ENCODE measurements around the gene TMEM245.
"Not testable (repeated sequence)": the region's sequence is repeated elsewhere in the genome, so short reads cannot be mapped to it uniquely, and the experiment has no call there.

TMEM245 gene

DNA sequence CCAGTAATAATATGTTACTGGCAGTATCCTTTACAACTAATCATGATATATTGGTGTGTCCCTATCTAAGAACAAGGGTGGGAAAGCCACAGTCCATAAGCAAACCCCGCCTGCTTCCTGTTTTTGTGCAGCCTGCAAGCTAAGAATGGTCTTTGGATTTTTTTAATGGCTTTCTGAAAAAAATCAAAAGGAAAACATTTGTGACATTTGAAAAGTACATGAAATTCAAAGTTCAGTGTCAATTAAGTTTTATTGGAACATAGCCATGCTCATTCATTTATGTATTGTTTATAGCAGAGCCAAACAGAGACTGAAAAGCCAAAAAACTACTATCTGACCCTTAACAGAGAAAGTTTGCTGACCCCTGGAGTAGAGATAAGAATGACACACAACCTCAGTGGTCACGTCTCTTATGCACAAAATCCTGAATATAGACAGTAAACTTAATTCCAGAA lies 12.8 kb upstream of the TMEM245 start:
- DNase-seq: no peak

GRCh38 chr9:109129470-109130197 lies 9.9 kb upstream of the TMEM245 start:
- no peak for DNase-seq

- not testable (repeated sequence) for DNase-seq
These were observed 6.9 kb upstream of the TMEM245 start for GRCh38 chr9:109126671-109127070.

- no peak for DNase-seq
These were observed 4.4 kb upstream of the TMEM245 start for GRCh38 chr9:109124121-109124520.

GRCh38 chr9:109122726-109123621 lies 3.2 kb upstream of the TMEM245 start:
- no peak for DNase-seq

DNA sequence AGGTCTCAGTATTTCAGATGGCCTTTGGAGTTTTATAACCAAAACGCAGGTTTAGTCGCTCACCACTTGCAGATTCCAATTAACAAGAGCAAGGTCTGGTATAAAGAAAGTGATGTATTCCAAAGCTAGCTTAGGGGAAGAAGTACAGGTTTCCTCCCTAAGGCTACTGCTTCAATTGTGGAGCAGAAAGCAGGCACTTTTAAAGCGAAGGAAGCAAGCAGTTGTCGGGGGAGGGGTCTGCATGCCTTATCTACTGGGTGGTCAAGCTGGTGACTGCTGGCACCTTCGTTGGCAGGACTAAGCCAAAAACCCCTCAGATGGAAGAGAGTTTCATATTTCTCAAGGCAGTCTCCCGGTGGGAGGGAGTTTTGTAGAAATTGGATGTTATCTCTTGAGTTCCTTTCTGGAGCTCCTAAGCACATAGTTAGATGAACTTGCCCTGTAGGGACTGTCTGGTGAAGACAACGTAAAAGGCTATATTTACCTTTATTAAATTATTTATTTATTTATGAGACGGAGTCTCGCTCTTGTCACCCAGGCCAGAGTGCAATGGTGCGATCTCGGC lies 1.6 kb upstream of the TMEM245 start:
- DNase-seq: no peak

DNA sequence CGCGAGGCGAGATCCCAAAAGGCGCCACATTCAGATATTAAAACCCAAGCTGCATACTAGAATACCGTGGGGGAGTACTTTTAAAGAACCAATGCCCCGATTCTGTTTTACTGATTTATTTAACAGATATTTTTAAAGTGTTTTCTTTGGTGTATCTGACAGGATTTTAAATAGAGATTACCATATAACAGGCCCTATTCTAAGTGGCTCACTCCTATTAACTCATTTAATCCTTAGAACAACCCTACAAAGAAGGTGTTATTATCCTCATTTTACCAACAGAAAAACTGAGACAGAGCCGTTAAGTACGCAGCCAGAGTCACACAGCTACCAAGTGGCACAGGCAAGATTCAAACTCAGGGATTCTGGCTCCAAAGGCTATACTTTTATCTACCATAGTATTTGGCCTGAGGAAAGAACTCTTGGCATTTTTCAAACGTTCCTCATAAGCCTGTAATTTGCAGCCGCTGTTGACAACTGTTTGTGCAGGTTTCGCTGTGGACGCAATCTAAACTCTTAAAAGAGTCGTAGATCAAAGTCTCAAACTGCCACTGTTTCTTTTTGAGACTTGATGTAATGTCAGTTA lies 550 bp upstream of the TMEM245 start:
- no peak for DNase-seq

GRCh38 chr9:109118808-109119438 lies 824 bp downstream of the TMEM245 start:
- no peak for DNase-seq

GRCh38 chr9:109117856-109118807 lies 1.6 kb downstream of the TMEM245 start:
- no peak for DNase-seq

GRCh38 chr9:109115931-109116526 lies 3.7 kb downstream of the TMEM245 start:
- no peak for DNase-seq

- DNase-seq: no peak
These were observed 5.1 kb downstream of the TMEM245 start for GRCh38 chr9:109114670-109115069.

GRCh38 chr9:109113892-109114609 lies 5.7 kb downstream of the TMEM245 start:
- no peak for DNase-seq

DNA sequence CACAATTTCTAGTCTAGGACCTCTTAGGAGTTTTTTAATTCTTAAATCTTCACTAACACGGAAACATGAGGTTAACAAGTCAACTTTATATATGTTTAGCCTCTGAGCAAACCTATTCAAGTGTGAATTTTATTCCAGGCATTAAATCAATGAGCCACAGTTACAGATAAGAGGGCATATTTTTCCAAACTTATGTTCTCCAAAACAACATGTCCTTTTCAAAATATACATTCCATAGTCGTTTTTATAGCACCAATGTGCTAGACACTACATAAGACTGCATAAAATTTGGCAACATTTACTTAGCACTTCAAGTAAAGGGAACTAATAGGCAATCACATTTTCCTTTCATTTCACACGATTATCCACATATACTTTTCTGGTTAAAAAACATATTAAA lies 6.5 kb downstream of the TMEM245 start:
- DNase-seq: no peak

DNA sequence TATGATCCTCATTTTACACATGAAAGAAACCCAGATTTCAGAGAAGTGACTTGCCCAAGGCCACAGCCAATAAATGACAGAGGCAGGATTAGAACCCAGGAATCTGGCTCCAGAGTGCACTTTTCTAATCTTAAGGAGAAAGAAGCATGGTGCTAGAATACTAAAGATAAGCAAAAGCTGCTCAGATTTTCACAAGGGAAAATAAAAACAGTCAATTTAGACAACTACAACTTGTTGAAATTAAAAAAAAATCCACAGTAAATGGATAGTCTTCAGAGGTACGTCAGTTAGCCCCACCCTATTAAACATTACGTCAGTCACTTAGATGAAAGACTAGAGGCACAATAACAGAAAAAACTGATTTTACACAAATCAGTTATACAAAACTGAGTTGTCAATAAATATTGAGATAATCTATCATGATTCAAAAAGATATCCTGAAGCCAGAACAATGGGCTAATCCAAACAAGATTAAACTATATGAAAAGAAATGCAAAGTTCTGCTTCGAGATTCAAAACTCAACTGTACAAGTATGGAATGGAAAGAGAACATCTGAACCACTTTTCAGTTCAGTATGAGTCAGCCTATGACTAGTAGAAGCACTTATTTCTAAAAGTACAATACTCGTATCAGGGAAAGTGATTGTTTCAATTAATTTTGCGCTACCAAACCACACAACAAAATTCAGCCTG lies 9.3 kb downstream of the TMEM245 start:
- DNase-seq: no peak

DNA sequence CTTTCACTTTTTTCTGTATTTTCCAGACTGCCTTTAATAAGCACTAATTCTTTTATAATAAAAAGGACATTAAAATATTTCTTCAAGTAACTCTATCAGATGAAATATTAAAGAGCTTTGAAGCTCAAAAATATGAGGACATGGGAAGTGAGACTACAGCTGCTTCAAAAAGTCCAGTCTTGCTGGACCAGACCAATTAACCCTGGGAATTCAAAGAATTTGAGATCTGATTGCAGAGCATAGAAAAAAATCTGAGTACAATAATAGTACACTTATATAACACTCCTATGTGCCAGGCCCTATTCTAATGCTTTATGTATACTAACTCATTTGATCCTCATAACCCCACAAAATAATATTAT lies 9.8 kb downstream of the TMEM245 start:
- no peak for DNase-seq

GRCh38 chr9:109108318-109108717 lies 11.4 kb downstream of the TMEM245 start:
- no peak for DNase-seq

- no peak for DNase-seq
These were observed 12.1 kb downstream of the TMEM245 start for GRCh38 chr9:109107402-109108240.

- no peak for DNase-seq
These were observed 17.9 kb downstream of the TMEM245 start for GRCh38 chr9:109101810-109102209.

GRCh38 chr9:109101202-109101595 lies 18.5 kb downstream of the TMEM245 start:
- DNase-seq: no peak
